DMS53 (cell line): ENCODE data around the gene C5.
"Not testable (repeated sequence)": the region's sequence is repeated elsewhere in the genome, so short reads cannot be mapped to it uniquely, and the experiment has no call there.

Experiments used
- DNase-seq: peaks from one replicate; lab custom pipeline; 2025; lab: John Stamatoyannopoulos, UW

The C5 gene

GRCh38 chr9:121048175-121048574 lies 1.9 kb downstream of the C5 start:
- DNase-seq = no peak

- no peak for DNase-seq
Observed at GRCh38 chr9:121038804-121039203, 11.3 kb downstream of the C5 start.

GRCh38 chr9:121038362-121038761 lies 11.7 kb downstream of the C5 start:
- no peak for DNase-seq

GRCh38 chr9:121035717-121036116 lies 14.4 kb downstream of the C5 start:
- DNase-seq = not testable (repeated sequence)

GRCh38 chr9:121034529-121034928 lies 15.5 kb downstream of the C5 start:
- DNase-seq = no peak

GRCh38 chr9:121029469-121029868 lies 20.6 kb downstream of the C5 start:
- DNase-seq = no peak

GRCh38 chr9:121028285-121028684 lies 21.8 kb downstream of the C5 start:
- not testable (repeated sequence) for DNase-seq

- no peak for DNase-seq
Observed at GRCh38 chr9:121026768-121027167, 23.3 kb downstream of the C5 start.

- DNase-seq = no peak
Observed at GRCh38 chr9:121026260-121026691, 23.8 kb downstream of the C5 start.

- no peak for DNase-seq
Observed at GRCh38 chr9:121024237-121024636, 25.8 kb downstream of the C5 start.

- DNase-seq = peak; percentile 41
Observed at GRCh38 chr9:121023064-121023463, 27.0 kb downstream of the C5 start.

- DNase-seq = no peak
Observed at GRCh38 chr9:121021301-121021700, 28.8 kb downstream of the C5 start.

GRCh38 chr9:121019273-121019672 lies 30.8 kb downstream of the C5 start:
- DNase-seq = no peak

GRCh38 chr9:121013911-121014310 lies 36.2 kb downstream of the C5 start:
- DNase-seq = no peak

GRCh38 chr9:121009650-121010049 lies 40.4 kb downstream of the C5 start:
- no peak for DNase-seq

GRCh38 chr9:120999317-120999716 lies 50.8 kb downstream of the C5 start:
- DNase-seq = no peak

- no peak for DNase-seq
Observed at GRCh38 chr9:120998111-120998510, 52.0 kb downstream of the C5 start.

GRCh38 chr9:120997502-120997901 lies 52.6 kb downstream of the C5 start:
- no peak for DNase-seq

- no peak for DNase-seq
Observed at GRCh38 chr9:120996409-120996808, 53.7 kb downstream of the C5 start.

- DNase-seq = no peak
Observed at GRCh38 chr9:120989065-120989464, 61.0 kb downstream of the C5 start.

- peak; percentile 76 for DNase-seq
Observed at GRCh38 chr9:120985819-120986222, 64.3 kb downstream of the C5 start.

GRCh38 chr9:120983259-120983837 lies 66.7 kb downstream of the C5 start:
- no peak for DNase-seq

- no peak for DNase-seq
Observed at GRCh38 chr9:120982836-120983235, 67.2 kb downstream of the C5 start.

- DNase-seq = no peak
Observed at GRCh38 chr9:120980951-120981350, 69.1 kb downstream of the C5 start.

GRCh38 chr9:120979797-120980196 lies 70.3 kb downstream of the C5 start:
- DNase-seq = no peak
